ENCODE data around the gene NPY4R.
"Not testable (repeated sequence)": the region's sequence is repeated elsewhere in the genome, so short reads cannot be mapped to it uniquely, and the experiment has no call there.

DNA sequence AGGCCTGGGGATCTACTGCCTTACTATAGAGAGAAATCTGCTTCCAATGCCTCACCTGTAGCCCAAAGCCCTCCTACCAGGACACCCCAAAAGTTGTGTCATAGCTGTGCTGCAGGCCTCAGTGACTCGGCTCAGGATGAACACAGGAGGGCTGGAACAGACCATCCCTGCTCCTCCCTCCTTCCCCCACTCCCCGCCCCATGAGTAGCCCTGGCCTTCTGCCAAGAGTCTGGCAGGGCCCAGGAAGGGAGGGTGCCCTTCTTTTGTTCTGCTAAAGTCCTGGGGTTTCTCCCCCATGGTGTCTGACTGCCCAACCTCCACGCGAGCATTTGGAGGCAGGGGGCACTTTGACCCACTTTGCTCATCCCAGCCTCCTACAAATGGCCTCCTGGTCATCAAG lies 24.8 kb downstream of the NPY4R start:
- TF ChIP-seq, protein P1, sequence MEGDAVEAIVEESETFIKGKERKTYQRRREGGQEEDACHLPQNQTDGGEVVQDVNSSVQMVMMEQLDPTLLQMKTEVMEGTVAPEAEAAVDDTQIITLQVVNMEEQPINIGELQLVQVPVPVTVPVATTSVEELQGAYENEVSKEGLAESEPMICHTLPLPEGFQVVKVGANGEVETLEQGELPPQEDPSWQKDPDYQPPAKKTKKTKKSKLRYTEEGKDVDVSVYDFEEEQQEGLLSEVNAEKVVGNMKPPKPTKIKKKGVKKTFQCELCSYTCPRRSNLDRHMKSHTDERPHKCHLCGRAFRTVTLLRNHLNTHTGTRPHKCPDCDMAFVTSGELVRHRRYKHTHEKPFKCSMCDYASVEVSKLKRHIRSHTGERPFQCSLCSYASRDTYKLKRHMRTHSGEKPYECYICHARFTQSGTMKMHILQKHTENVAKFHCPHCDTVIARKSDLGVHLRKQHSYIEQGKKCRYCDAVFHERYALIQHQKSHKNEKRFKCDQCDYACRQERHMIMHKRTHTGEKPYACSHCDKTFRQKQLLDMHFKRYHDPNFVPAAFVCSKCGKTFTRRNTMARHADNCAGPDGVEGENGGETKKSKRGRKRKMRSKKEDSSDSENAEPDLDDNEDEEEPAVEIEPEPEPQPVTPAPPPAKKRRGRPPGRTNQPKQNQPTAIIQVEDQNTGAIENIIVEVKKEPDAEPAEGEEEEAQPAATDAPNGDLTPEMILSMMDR (IDR thresholded peaks at IDR 0.05; ENCODE audit: extremely low read depth in 1 of 2, insufficient read depth in 1 of 2, low read depth in 1 of 2, low read length in 2 of 2) = not testable (repeated sequence)
- not testable (repeated sequence) for TF ChIP-seq EZH2 (IDR thresholded peaks at IDR 0.05; ENCODE audit: borderline replicate concordance, low read depth, low read length, severe bottlenecking); POLR2A (IDR thresholded peaks at IDR 0.05; ENCODE audit: low read depth, low read length); POLR2AphosphoS5 (IDR thresholded peaks at IDR 0.05; ENCODE audit: insufficient read depth, low read depth, low read length); MAX (IDR thresholded peaks at IDR 0.05; ENCODE audit: insufficient read depth, insufficient read length); MYC (IDR thresholded peaks at IDR 0.05; ENCODE audit: low read depth, low read length); JUN (IDR thresholded peaks at IDR 0.05; ENCODE audit: borderline replicate concordance, insufficient read depth, insufficient read length, low read depth); GATA2 (IDR thresholded peaks at IDR 0.05; ENCODE audit: insufficient read depth, insufficient read length, low read depth, low read length); FOS (IDR thresholded peaks at IDR 0.05; ENCODE audit: borderline replicate concordance, insufficient read depth, low read length)

All from endothelial cell of umbilical vein (primary cell).